ENCODE data around the gene TRA2B.

The TRA2B gene

DNA sequence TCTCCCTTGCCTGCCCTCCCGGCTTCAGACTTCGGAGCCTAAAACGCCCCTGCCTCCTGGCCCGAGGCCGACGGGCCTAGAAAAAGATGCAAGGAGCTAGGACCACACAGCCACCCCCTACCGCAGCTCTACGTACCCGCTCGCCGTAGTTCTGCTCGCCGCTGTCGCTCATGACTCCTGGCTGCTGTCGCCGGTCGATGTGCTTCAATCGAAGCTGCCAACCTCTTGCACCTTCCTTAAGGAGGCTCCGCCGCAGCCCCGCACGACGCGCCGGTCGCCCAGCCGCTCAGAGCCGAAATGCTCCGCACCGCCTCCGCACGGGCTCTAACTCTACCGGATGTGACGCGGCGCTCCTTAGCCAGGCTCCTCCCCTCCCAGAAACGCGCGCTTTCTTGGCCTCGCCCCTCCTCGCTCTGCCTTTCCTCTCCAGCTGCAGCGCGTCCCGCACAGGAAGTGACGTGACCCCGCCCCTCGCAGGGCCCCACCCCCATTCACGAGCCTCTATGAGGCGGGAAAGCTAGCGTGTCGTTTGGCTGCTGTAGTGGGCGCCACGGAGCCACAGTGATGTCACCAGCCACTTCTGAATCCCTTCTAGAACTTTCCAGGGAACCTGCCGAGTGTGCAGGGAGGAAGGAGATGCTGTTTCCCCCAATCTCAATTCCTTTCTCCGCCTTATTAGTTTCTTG is at the start of gene TRA2B:
Gene TRA2B, minus strand, starts transcription at position 326 of the 686 bp plus-strand sequence. Its CDS starts 154 bp downstream, at position 172.
- DNase-seq: peak; percentile 95 to 97

DNA sequence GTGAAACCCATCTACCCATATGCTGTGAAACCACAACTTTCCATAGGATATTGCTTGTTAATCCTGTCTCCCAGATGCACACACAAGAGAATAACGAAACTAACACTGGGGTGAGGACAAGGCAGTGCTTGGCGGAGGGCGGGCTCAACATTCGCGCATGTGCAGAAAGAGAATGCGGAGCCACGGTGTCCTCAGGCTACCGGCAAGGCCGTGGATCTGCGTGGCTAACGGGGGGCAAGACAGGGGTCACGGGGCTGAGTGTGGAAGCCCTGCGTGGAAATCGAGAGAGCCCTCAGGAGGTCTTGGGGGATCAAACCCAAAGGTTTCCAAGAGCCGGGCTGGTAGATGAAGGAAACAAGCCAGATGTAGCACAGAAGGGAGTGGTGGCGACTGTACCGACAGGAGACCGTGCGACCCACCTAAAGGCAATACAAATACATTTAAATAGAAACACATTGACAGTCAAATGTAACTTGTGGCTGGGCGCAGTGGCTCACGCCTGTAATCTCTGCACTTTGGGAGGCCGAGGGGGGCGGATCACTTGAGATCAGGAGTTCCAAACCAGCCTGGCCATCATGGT is 48.5 kb upstream of the TRA2B start:
- no peak for DNase-seq

GRCh38 chr3:185984203-185984602 is 46.4 kb upstream of the TRA2B start:
- DNase-seq: no peak

DNA sequence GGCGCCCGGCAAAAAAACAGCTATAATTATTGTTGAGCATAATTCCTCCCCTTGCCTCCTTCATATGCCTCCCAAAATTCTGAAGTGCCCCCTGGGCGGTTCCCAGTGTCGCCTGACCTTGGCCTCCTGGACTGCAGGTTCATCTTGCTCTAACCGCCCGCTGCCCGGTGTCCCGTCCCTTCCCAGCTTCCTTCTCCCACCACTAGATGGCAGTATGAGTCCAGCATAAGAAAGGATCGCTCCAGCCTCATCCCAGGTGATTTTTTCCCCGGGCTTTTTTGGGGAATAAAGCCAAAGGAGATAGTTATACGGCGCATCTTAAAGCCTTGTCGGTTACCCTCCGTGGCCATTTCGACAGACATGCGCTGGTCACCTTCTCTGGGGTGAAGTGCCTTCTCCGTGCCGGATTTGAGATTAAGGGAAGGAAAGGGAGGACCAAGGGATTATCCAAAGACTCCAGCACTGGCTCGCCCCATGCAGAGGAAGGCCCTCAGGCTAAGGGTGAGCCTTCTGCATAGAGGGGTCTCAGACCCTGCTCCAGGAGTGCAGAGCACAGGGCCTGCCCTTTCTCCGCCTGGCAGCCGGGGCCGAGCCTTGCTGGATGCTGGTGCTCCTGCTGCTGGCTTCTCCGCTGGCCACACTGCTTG is 45.8 kb upstream of the TRA2B start:
- peak; percentile 30 to 68 for DNase-seq

DNA sequence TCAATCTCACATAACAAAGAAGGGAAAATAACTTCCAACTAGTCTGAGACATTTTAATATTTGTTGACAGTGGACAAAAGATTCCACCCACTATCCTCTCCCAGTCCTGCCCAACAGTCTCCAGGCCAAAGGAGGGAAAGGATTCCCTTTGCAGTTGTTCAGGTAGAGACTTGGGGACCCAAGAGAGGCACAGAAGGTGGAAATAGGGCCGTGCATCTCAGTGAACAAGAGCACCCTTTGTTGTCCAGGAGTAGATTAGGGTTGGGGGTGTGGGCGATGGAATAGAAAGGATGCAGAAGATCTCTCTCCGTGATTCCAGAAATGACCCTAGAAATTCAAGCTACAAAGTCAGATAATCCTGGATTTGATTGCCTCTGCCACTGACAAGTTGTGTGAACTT is 44.8 kb upstream of the TRA2B start:
- DNase-seq: no peak

DNA sequence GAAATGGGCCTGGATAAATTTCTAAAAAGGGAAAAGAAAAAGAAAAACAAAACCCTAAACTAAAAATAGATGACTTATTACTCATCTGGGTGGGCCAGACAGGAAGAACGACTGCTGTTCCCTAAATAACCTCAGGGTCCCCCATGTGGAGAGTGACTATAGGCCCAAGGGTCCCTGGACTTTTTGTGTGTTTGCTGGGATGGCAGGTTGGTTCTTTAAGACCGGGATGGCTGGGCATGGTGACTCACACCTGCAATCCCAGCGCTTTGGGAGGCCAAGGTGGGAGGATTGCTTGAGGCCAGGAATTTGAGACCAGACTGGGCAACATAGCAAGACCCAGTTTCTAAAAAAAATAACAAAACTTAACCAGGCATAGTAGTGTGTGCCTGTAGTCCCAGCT is 43.8 kb upstream of the TRA2B start:
- no peak for DNase-seq

- DNase-seq: no peak
Observed at GRCh38 chr3:185979721-185980121, 41.9 kb upstream of the TRA2B start.

DNA sequence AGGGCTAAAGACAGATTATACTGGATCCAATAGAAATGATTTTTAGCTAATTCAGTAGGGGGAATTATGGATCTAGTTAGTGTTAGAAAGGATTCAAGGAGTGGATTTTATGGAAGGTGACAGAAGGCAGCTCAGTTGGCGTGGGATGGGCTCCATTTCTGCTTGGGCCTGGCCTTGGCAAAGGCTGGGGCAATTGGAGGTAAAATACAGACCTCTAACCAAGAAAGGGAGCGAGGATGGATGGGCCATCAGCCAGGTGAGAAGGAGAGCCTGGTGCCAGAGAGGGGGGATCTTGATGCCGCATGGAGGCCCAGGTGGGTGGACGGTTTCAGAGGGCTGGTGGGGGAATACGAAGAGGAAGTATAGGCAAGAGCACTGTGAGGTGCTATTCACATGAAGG is 40.7 kb upstream of the TRA2B start:
- DNase-seq: no peak

DNA sequence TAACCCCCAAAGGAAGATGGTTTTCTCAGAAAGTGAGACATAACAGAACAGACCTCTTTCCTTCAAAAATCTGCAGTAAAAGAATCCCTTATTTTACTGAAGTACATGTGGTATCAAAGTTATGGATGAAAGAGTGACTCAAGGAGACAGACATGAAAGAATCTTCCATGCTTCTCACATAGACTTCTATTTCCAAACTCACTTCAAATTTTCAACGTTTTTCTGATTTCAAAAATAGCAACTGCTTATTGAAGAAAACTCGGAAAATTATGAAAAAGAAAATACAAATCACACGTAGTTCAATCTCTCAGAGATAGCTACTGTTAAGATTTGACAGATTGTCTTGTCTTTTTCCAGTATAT is 39.8 kb upstream of the TRA2B start:
- no peak for DNase-seq

- DNase-seq: peak in 1 of 2 experiments; percentile 62
Observed at GRCh38 chr3:185976977-185977678, 39.3 kb upstream of the TRA2B start.

DNA sequence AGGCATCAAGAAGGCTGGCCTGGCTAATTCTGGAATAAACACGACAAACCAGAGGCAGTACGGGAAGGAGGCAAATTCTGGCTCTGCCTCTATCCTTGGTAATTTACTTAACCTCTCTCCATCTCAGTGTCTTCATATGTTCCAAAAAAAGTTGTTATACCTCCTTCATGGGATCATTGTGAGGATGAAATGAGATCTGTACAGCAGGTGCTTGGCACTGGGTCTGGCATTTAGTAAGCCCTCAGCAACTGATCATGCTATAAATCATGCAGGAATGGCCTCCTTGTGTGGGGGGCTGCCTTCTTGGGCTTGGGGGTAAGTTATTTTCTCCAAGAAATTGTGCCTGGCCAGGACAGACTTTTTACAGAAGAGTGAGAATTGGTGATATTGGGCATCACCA is 38.3 kb upstream of the TRA2B start:
- DNase-seq: no peak

- no peak for DNase-seq
Observed at GRCh38 chr3:185971579-185971978, 33.8 kb upstream of the TRA2B start.

DNA sequence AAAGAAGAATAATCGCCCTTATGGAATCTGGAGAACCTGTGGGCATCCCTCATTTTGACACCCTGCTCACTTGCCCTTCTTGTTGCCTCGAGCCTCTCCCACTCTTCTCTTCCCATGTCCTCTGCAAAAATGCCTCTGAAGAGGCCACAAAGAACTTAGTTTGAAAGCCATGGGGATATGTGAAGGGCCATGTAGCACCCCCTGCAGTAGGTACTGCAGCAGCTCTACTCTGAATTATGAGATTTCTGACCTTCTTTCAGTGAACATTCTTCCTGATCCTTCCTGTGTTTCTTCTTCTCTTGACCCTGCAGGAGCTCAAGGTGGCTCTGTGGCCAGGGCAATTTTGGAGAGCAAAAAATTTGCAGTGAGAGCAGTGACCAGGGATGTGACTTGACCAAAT is 30.4 kb upstream of the TRA2B start:
- DNase-seq: no peak

DNA sequence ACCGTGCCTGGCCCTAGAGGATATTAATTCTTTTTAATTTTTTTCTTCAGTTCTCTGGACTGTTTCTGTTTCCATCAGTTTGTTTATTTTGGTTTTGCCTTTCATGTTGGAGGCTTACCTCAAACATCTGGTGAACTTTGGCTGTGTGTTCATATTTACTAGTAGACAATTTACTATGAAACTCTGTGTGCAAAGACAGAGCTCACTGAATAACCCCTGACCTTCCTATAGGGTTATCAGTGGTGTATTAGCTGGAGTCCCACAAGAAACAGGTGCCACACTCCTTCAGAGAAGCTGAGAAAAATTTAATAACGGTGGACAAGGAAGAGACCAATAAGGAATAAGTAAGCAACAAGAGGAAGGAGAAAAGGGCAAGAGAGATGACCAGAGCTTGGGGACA is 28.8 kb upstream of the TRA2B start:
- no peak for DNase-seq

GRCh38 chr3:185965496-185965895 is 27.7 kb upstream of the TRA2B start:
- DNase-seq: no peak

DNA sequence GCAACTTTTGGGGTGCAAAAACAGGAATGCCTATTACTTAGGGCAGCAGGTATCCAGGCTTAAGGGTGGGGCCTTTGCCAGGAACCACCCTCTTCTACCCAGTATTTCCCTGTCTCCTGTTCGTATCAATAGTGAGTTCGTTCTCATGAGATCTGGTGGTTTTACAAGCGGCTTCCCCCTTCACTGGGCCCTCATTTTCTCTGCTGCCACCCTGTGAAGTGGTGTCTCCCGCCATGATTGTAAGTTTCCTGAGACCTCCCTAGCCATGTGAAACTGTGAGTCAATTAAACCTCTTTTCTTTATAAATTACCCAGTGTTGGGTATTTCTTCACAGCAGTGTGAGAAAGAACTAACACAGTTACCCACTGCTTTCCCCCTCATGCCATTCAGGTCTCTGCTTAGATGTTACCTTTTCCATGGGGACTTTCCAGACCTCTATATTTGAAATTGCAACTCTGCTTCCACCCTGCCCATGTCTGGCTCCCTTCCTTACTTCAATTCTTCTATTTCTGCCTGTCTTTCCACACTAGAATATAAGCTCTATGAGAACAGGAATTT is 23.9 kb upstream of the TRA2B start:
- DNase-seq: no peak

GRCh38 chr3:185960522-185961288 is 22.9 kb upstream of the TRA2B start:
- DNase-seq: no peak

GRCh38 chr3:185959609-185960521 is 22.1 kb upstream of the TRA2B start:
- DNase-seq: peak in 1 of 2 experiments; percentile 26

- no peak for DNase-seq
Observed at GRCh38 chr3:185958626-185959025, 20.8 kb upstream of the TRA2B start.

DNA sequence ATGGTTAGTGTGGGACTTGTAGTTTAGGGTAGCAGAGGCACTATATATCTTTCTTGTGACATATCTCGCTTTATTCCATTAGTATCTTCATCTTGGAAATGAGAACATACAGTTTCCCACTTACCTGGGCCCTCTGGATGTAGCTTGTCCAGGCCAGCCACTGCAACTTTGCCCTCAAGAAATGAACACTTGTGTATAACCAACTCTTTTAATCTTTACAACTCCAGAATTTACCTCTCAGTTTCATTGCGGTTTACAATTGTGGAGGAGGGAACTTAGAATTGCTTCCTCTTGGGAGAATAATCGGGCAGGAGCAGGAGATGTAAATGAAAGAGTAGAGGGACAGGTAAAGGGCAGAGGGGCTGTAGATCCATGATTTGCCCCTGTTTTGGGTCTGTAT is 18.4 kb upstream of the TRA2B start:
- DNase-seq: no peak

GRCh38 chr3:185954366-185954723 is 16.5 kb upstream of the TRA2B start:
- DNase-seq: no peak

- no peak for DNase-seq
Observed at GRCh38 chr3:185950728-185951127, 12.9 kb upstream of the TRA2B start.
